Fibroblast of peridontal ligament (primary cell): ENCODE measurements around the gene TSPAN1.

Experiments
- DNase-seq: peaks from one replicate; pipeline ENCODE4 v3.0.0-alpha.2; 2010; ENCODE audit errors: extremely low read depth

The TSPAN1 gene

GRCh38 chr1:46160212-46160611, 14.7 kb upstream of the TSPAN1 start:
- no peak for DNase-seq

GRCh38 chr1:46166521-46167462, 8.1 kb upstream of the TSPAN1 start:
- DNase-seq = no peak

- DNase-seq = no peak
Measured at GRCh38 chr1:46168477-46168876, 6.4 kb upstream of the TSPAN1 start.

GRCh38 chr1:46169811-46170454, 5.0 kb upstream of the TSPAN1 start:
- no peak for DNase-seq

GRCh38 chr1:46171351-46171750, 3.5 kb upstream of the TSPAN1 start:
- no peak for DNase-seq

- no peak for DNase-seq
Measured at GRCh38 chr1:46171871-46172270, 3.0 kb upstream of the TSPAN1 start.

- no peak for DNase-seq
Measured at GRCh38 chr1:46172321-46172720, 2.6 kb upstream of the TSPAN1 start.

- no peak for DNase-seq
Measured at GRCh38 chr1:46173361-46173856, 1.5 kb upstream of the TSPAN1 start.

GRCh38 chr1:46175243-46175642, 356 bp downstream of the TSPAN1 start:
- DNase-seq = no peak

- no peak for DNase-seq
Measured at GRCh38 chr1:46176211-46176865, 1.5 kb downstream of the TSPAN1 start, which contains the start of gene P3R3URF. P3R3URF (minus strand) TSS chr1:46176488; CDS start chr1:46176471, 17 bp downstream.

- DNase-seq = peak; percentile 90
Measured at GRCh38 chr1:46179138-46180081, 4.5 kb downstream of the TSPAN1 start.

GRCh38 chr1:46180082-46180616, 5.3 kb downstream of the TSPAN1 start:
- no peak for DNase-seq

GRCh38 chr1:46181343-46182260, 6.7 kb downstream of the TSPAN1 start:
- DNase-seq = peak; percentile 86

- DNase-seq = peak; percentile 92
Measured at GRCh38 chr1:46183079-46183847, 8.4 kb downstream of the TSPAN1 start.

- DNase-seq = no peak
Measured at GRCh38 chr1:46183926-46184557, 9.2 kb downstream of the TSPAN1 start.

GRCh38 chr1:46184920-46185658, 10.2 kb downstream of the TSPAN1 start:
- no peak for DNase-seq

GRCh38 chr1:46186076-46186475, 11.2 kb downstream of the TSPAN1 start:
- no peak for DNase-seq
